GM04503 (cell line): ENCODE measurements around the gene TOX2.
"Not testable (repeated sequence)": the region's sequence is repeated elsewhere in the genome, so short reads cannot be mapped to it uniquely, and the experiment has no call there.

ENCODE experiments used
- DNase-seq: peaks from one replicate; pipeline ENCODE4 v3.0.0-alpha.2; 2012; ENCODE audit warnings: low read depth

The TOX2 gene

GRCh38 chr20:44032583-44033331 is 118.1 kb downstream of the TOX2 start:
- no peak for DNase-seq

- no peak for DNase-seq
Measured at GRCh38 chr20:44033344-44033743, 118.7 kb downstream of the TOX2 start.

DNA sequence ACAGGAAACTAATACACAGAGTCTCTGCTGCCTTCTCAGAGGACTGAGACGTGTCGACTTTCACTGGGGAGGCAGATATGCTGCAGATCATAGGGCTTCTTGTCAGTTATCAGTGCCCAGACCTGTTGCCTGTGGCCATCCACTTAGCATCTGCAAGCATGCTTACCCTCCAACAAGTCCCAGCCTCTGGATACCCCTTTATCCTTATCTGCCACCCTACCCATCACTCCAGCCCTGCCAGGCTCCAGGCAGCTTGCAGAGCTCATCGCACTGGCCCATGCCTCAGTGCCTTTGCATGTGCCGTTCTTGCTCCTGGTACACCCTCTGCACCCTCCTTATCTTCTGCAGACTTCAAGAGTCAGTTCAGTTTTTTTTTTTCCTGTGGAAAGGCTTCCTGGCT is 119.2 kb downstream of the TOX2 start:
- no peak for DNase-seq

GRCh38 chr20:44034451-44034850 is 119.8 kb downstream of the TOX2 start:
- no peak for DNase-seq

GRCh38 chr20:44034965-44035635 is 120.4 kb downstream of the TOX2 start:
- no peak for DNase-seq

- DNase-seq: no peak
Measured at GRCh38 chr20:44035924-44036323, 121.3 kb downstream of the TOX2 start.

GRCh38 chr20:44036441-44036840 is 121.8 kb downstream of the TOX2 start:
- DNase-seq: no peak

- DNase-seq: no peak
Measured at GRCh38 chr20:44038681-44039123, 124.0 kb downstream of the TOX2 start.

DNA sequence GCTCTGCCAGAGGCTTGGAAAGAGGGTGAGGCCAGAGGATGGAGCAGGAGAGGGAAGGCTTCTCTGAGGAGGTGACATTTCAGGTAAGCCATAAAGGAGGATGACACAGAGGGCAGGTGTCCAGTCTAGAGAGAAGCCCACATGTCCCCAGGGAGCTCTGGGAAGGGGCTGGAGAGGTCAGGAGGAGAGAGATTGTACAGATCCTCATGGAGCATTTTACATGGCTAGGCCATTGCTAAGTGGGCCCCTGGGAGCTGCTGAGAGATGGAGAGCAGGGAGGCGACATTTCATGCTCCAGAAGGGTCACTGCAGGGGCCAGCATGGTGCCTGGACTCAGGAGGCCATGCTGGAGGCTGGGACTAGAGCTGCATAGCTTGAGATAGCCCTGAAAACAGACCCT is 124.5 kb downstream of the TOX2 start:
- DNase-seq: no peak

DNA sequence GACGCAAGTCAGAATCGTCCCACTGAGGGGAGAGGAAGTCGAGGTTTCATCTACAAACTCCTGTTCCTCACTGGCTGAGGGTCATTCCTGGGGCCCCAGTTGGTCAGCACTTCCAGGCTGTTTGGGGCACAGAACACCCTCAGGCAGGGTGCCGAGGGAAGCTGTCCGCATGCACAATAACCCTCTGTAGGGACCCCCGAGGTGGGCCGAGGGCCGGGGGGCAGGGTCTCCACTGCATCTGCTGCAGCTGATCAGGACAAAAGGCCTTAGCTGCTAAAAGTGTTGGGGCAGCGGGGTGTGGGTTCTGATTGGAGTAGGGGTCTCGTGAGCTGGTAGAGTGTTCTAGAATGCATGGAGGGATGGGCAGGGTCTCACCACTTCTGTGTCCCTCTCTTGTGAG is 125.1 kb downstream of the TOX2 start:
- no peak for DNase-seq

DNA sequence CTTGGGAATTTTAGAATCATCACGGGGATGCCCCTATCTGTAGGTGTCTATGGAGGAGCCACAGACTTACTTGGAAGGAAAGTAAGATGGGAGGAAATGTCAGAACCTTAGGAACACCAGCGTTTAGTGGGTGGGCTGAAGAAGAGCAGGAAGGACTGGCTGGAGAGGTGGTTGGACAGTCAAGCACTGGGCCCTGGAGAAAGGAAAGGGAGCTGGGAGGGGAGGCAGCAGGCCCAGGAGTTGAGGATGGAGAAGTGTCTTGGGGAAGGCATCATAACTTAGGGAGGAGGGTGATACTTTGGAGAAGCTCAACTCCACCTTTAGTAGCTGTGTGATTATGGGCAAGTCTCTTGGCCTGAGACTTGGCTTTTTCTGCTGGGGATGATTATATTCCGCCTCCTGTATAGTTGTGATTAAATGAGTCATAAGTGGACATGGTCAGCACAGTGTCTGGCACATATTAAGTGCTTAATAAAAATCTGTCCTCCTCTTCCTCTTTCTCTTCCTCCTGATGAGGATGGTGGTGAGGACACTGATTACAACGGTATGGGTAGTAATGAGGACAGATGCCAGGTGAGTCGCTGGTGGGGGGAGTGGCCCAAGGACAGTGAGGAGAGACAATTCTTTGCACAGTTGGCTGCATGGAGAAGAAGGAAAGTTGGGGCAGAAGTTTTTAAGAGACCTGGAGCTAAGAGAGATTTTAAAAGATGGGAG is 125.7 kb downstream of the TOX2 start:
- no peak for DNase-seq

DNA sequence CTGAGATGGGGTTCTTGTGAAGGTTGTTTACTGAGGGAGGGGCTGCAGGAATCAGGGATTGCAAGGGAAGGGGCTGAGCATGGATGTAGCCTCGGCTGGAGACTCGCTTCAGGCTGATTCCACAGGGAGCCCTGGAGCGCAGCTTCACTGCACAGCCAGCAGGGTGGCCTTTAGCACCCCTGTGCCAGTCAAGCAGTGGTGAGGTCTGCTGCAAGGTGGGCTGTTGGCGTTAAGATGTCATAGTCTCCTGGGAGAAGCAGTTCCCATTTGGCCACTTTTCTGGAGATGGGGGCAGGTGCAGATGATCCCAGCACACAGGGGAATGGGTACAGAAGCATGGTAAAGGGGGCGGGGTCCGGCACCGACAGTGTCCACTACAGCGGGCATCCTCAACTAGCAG is 126.3 kb downstream of the TOX2 start:
- DNase-seq: no peak

DNA sequence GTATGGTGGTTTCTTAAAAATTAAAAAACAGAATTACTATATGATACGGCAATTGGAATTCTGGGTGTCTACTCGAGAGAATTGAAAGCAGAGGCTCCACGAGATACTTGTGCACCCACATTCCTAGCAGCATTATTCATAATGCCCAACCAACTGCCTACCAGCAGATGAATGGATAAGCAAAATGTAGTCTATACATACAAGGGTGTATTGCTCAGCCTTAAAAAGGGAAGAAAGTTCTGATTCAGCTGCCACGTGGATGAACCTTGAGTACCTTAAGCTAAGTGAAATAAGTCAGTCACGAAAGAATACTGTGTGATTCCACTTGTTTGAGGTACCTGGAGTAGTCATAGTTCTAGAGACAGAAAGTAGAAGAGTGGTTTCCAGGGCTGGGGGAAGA is 130.1 kb downstream of the TOX2 start:
- not testable (repeated sequence) for DNase-seq

- no peak for DNase-seq
Measured at GRCh38 chr20:44050327-44050726, 135.7 kb downstream of the TOX2 start.

DNA sequence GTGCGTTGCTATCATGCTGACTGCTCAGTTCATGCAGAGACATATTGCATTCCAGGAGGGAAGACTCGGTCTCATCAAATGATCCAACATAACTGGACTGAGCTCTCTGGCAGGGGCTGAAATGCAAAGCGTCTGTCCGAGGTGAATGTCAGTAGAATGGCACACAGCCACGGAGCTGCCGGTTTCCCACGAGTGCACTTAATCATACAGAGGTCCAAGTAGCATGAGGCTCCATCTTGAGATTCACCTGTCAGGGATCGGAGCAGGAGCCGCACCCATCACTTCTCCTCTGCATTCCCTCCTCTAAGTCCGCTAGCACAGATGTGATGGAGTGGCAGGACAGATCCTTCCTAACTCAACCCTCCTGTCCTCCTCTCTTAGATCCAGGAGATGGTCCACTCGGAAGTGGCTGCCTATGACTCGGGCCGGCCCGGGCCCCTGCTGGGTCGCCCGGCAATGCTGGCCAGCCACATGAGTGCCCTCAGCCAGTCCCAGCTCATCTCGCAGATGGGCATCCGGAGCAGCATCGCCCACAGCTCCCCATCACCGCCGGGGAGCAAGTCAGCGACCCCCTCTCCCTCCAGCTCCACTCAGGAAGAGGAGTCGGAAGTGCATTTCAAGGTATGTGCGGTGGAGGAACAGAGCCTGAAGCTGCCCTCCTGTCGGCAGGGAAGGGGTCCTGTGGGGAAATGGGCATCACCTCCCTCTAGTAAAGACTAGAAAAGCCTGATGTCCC is 136.4 kb downstream of the TOX2 start:
- no peak for DNase-seq

DNA sequence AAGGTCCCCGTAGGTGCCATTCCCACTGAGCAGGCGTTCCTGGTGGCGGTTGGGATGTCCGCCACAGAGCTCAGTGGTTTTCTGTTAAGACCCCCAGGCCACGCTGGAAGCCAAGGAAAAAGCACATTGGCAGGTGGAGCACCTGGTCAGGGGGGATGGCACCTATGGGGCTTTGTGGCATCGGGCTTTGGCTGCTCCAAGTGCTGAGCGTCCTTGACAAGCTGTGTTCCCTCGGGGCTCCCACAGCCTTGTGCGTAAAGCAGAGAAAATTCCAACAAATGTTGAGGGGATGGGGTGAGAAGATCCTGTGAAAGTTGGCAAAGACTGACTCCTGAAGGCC is 137.0 kb downstream of the TOX2 start:
- no peak for DNase-seq

GRCh38 chr20:44052166-44052565 is 137.5 kb downstream of the TOX2 start:
- DNase-seq: no peak

DNA sequence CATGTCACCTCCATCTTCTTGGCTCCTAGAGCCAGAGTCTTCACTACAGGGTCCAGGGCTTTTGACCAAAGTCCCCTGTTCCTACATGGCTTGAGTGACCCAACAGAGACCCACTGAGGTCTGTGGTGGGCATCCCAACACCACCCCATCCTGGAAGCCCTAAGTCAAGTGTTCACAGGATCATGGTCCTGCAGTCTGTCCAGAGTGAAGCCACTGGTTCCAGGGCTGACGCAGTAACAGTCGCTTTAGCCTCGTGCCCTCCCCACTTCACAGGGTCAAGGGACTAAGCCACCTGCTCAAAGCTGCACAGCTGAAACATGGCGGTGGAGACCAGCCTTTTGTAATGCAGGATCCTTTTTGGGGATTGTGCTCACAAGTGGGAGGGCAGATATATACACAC is 138.4 kb downstream of the TOX2 start:
- DNase-seq: no peak

DNA sequence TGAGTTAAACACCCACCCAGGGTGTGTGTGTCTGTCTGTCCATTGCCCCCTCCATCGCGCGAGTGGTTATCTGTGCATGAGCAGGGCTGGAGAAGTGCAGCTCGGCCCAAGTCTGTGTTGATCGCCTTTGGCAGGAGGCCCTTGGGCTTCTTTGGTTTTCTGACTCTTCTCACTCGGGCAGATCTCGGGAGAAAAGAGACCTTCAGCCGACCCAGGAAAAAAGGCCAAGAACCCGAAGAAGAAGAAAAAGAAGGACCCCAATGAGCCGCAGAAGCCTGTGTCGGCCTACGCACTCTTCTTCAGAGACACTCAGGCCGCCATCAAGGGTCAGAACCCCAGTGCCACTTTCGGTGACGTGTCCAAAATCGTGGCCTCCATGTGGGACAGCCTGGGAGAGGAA is 139.5 kb downstream of the TOX2 start:
- DNase-seq: no peak

GRCh38 chr20:44054849-44055248 is 140.2 kb downstream of the TOX2 start:
- no peak for DNase-seq

GRCh38 chr20:44056010-44056698 is 141.5 kb downstream of the TOX2 start:
- no peak for DNase-seq
